ENCODE results near the gene SH3D21.

Gene SH3D21

GRCh38 chr1:36365381-36365780 lies 59.2 kb downstream of the SH3D21 start:
- DNase-seq = peak; percentile 20 to 36

GRCh38 chr1:36366091-36366661 lies 60.0 kb downstream of the SH3D21 start:
- peak; percentile 93 to 98 for DNase-seq

GRCh38 chr1:36367066-36367465 lies 60.9 kb downstream of the SH3D21 start:
- DNase-seq = no peak

- no peak for DNase-seq
Observed at GRCh38 chr1:36367798-36368197, 61.6 kb downstream of the SH3D21 start.

- DNase-seq = peak; percentile 40 to 61
Observed at GRCh38 chr1:36369061-36369861, 63.1 kb downstream of the SH3D21 start.
